Activated T-helper 17 cell treated with anti-CD3 and anti-CD28 coated beads, Interleukin-2, amount 50 U/mL, for 72 hours (primary cell): ENCODE measurements around the gene MYOG. TPM values are rescaled to one million over a fixed set of nuclear protein-coding genes. Genes with fewer than 3 reads are reported as not detected.
A peak's percentile ranks its signal among the peaks of the same experiment; 100 is the strongest.

Experiments
- ATAC-seq: fragments of 150-1000 bp; cut with Tn5 transposase; replicated peaks from 2 replicates; pipeline ENCODE4 v1.10.0; 2021; ENCODE audit warnings: mild to moderate bottlenecking, moderate library complexity
- H3K27ac Mint-ChIP-seq: one replicate; pipeline ENCODE4 v1.8.0; 2022; ENCODE audit warnings: mixed read lengths
- H3K27me3 Mint-ChIP-seq: one replicate; pipeline ENCODE4 v1.8.0; 2022; ENCODE audit warnings: mixed read lengths
- H3K36me3 Mint-ChIP-seq: one replicate; pipeline ENCODE4 v1.8.0; 2022; ENCODE audit warnings: low read depth, mild to moderate bottlenecking, mixed read lengths
- H3K4me1 Mint-ChIP-seq: one replicate; pipeline ENCODE4 v1.8.0; 2022; ENCODE audit warnings: mixed read lengths
- H3K4me3 Mint-ChIP-seq: one replicate; pipeline ENCODE4 v1.8.0; 2022; ENCODE audit warnings: mild to moderate bottlenecking, mixed read lengths
- H3K9me3 Mint-ChIP-seq: one replicate; pipeline ENCODE4 v1.8.0; 2022; ENCODE audit warnings: mixed read lengths
- total RNA-seq, 2 donors: library from RNA; stranded (reverse); gene quantifications; one replicate each; pipeline ENCODE4 v1.2.3, GENCODE V29; 2022

The MYOG gene
- total RNA-seq, 2 donors from 2014 or later, result not detected

- Mint-ChIP-seq H3K27ac (no peak overlapping the region), H3K9me3 (no peaks in the 10 kb centered on the region), H3K4me3 (no peak overlapping the region), H3K27me3 (peaks cover 8% of the 10 kb centered on the region), H3K4me1 (peaks cover 6% of the 10 kb centered on the region), H3K36me3 (peaks cover 86% of the 10 kb centered on the region)
- no peak for ATAC-seq
These were observed 40.5 kb downstream of the MYOG start for GRCh38 chr1:203045336-203045735.

GRCh38 chr1:203044546-203045250 lies 41.1 kb downstream of the MYOG start:
- Mint-ChIP-seq H3K9me3 (no peaks in the 10 kb centered on the region), H3K4me1 (peaks cover 6% of the 10 kb centered on the region), H3K4me3 (no peak overlapping the region), H3K27ac (no peak overlapping the region), H3K27me3 (peaks cover 7% of the 10 kb centered on the region), H3K36me3 (peaks cover 85% of the 10 kb centered on the region)
- no peak for ATAC-seq

GRCh38 chr1:203043830-203044545 lies 41.8 kb downstream of the MYOG start:
- Mint-ChIP-seq H3K9me3 (no peaks in the 10 kb centered on the region), H3K4me3 (no peak overlapping the region), H3K27ac (no peak overlapping the region), H3K4me1 (peaks cover 11% of the 10 kb centered on the region), H3K36me3 (peaks cover 90% of the 10 kb centered on the region), H3K27me3 (peaks cover 12% of the 10 kb centered on the region)
- ATAC-seq, result no peak

- Mint-ChIP-seq H3K4me3 (no peak overlapping the region), H3K27ac (no peak overlapping the region), H3K36me3 (peaks cover 76% of the 10 kb centered on the region), H3K27me3 (peaks cover 9% of the 10 kb centered on the region), H3K9me3 (no peaks in the 10 kb centered on the region), H3K4me1 (peaks cover 5% of the 10 kb centered on the region)
- ATAC-seq, result no peak
These were observed 44.4 kb downstream of the MYOG start for GRCh38 chr1:203041351-203041932.

GRCh38 chr1:203040513-203041275 lies 45.1 kb downstream of the MYOG start:
- Mint-ChIP-seq H3K27me3 (peaks cover 9% of the 10 kb centered on the region), H3K9me3 (no peaks in the 10 kb centered on the region), H3K4me1 (peaks cover 5% of the 10 kb centered on the region), H3K36me3 (peaks cover 69% of the 10 kb centered on the region), H3K4me3 (no peak overlapping the region), H3K27ac (no peak overlapping the region)
- ATAC-seq, result no peak

- Mint-ChIP-seq H3K27ac (no peak overlapping the region), H3K9me3 (no peaks in the 10 kb centered on the region), H3K4me1 (peaks cover 5% of the 10 kb centered on the region), H3K27me3 (peaks cover 9% of the 10 kb centered on the region), H3K36me3 (peaks cover 60% of the 10 kb centered on the region), H3K4me3 (no peak overlapping the region)
- no peak for ATAC-seq
These were observed 46.0 kb downstream of the MYOG start for GRCh38 chr1:203039609-203040512.

- peak; percentile 69 for ATAC-seq
- no peaks in the 10 kb centered on the region for H3K9me3 Mint-ChIP-seq
- peaks cover 52% of the 10 kb centered on the region for H3K36me3 Mint-ChIP-seq
- peaks cover 6% of the 10 kb centered on the region for H3K4me1 Mint-ChIP-seq
- H3K27ac Mint-ChIP-seq, result no peak overlapping the region
- no peak overlapping the region for H3K4me3 Mint-ChIP-seq
- H3K27me3 Mint-ChIP-seq, result peaks cover 9% of the 10 kb centered on the region
These were observed 46.8 kb downstream of the MYOG start for GRCh38 chr1:203038891-203039608.

- peak; percentile 63 for ATAC-seq
- no peak overlapping the region for H3K4me3 Mint-ChIP-seq
- peaks cover 9% of the 10 kb centered on the region for H3K27me3 Mint-ChIP-seq
- peaks cover 45% of the 10 kb centered on the region for H3K36me3 Mint-ChIP-seq
- H3K4me1 Mint-ChIP-seq, result peaks cover 9% of the 10 kb centered on the region
- no peak overlapping the region for H3K27ac Mint-ChIP-seq
- H3K9me3 Mint-ChIP-seq, result no peaks in the 10 kb centered on the region
These were observed 47.5 kb downstream of the MYOG start for GRCh38 chr1:203038217-203038741.

GRCh38 chr1:203037509-203038190 lies 48.2 kb downstream of the MYOG start:
- Mint-ChIP-seq H3K4me3 (no peak overlapping the region), H3K9me3 (no peaks in the 10 kb centered on the region), H3K27me3 (peaks cover 9% of the 10 kb centered on the region), H3K4me1 (peaks cover 9% of the 10 kb centered on the region), H3K36me3 (peaks cover 40% of the 10 kb centered on the region), H3K27ac (no peak overlapping the region)
- ATAC-seq, result peak; percentile 2

- H3K4me1 Mint-ChIP-seq, result peaks cover 9% of the 10 kb centered on the region
- ATAC-seq, result no peak
- no peak overlapping the region for H3K4me3 Mint-ChIP-seq
- H3K36me3 Mint-ChIP-seq, result peaks cover 35% of the 10 kb centered on the region
- H3K27me3 Mint-ChIP-seq, result peaks cover 9% of the 10 kb centered on the region
- H3K27ac Mint-ChIP-seq, result no peak overlapping the region
- H3K9me3 Mint-ChIP-seq, result no peaks in the 10 kb centered on the region
These were observed 49.3 kb downstream of the MYOG start for GRCh38 chr1:203036537-203036936.

- Mint-ChIP-seq H3K27me3 (peaks cover 9% of the 10 kb centered on the region), H3K36me3 (peaks cover 31% of the 10 kb centered on the region), H3K27ac (no peak overlapping the region), H3K4me1 (peaks cover 9% of the 10 kb centered on the region), H3K4me3 (no peak overlapping the region), H3K9me3 (no peaks in the 10 kb centered on the region)
- no peak for ATAC-seq
These were observed 49.7 kb downstream of the MYOG start for GRCh38 chr1:203036135-203036534.

GRCh38 chr1:203035111-203036000 lies 50.5 kb downstream of the MYOG start:
- Mint-ChIP-seq H3K27me3 (peaks cover 9% of the 10 kb centered on the region), H3K4me1 (peaks cover 9% of the 10 kb centered on the region), H3K9me3 (no peaks in the 10 kb centered on the region), H3K27ac (no peak overlapping the region), H3K36me3 (peaks cover 26% of the 10 kb centered on the region), H3K4me3 (no peak overlapping the region)
- ATAC-seq, result no peak
